ENCODE results near the gene BEST1. TPM values are rescaled to one million over a fixed set of nuclear protein-coding genes. Genes with fewer than 3 reads are reported as not detected.
A peak's percentile ranks its signal among the peaks of the same experiment; 100 is the strongest.

BEST1 gene
- total RNA-seq, result 5.6 and 8.0 TPM in 2 replicates

DNA sequence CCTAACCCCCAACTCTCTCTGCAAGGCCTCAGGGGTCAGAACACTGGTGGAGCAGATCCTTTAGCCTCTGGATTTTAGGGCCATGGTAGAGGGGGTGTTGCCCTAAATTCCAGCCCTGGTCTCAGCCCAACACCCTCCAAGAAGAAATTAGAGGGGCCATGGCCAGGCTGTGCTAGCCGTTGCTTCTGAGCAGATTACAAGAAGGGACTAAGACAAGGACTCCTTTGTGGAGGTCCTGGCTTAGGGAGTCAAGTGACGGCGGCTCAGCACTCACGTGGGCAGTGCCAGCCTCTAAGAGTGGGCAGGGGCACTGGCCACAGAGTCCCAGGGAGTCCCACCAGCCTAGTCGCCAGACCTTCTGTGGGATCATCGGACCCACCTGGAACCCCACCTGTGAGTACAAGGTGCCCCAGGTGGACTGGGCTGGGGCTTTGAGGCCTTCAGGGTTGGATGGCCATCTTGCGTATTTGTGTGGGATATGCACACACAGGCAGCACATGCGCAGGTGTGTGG is at the start of gene BEST1:
Gene BEST1 (plus strand): TSS at position 317 of the 513 bp plus-strand sequence. CDS start 1,456 bp downstream, outside the sequence.
- H4K20me1 ChIP-seq (ENCODE audit: insufficient read depth, low read length), result no peaks in the 10 kb centered on the region
- TF ChIP-seq CTCF (IDR thresholded peaks at IDR 0.05; ENCODE audit: extremely low read depth, low read depth, low read length), result no peak
- H3K27me3 ChIP-seq (ENCODE audit: insufficient read depth, low read length), result no peaks in the 10 kb centered on the region
- H3K27ac ChIP-seq (ENCODE audit: low read depth, low read length), result peak within 1 kb of the TSS; percentile 12
- H3K9me3 ChIP-seq (ENCODE audit: low read depth, low read length), result no peaks in the 10 kb centered on the region
- H3K36me3 ChIP-seq (ENCODE audit: insufficient read depth, low read length), result no peaks in the 10 kb centered on the region
- no peak for DNase-seq (ENCODE audit: insufficient read length, low spot score, missing footprints)
- no peak within 1 kb of the TSS for H3K4me3 ChIP-seq (ENCODE audit: insufficient read depth, low read length)
- peak within 1 kb of the TSS; percentile 3 for H3K4me2 ChIP-seq (ENCODE audit: insufficient read depth, low read length)
- H3K79me2 ChIP-seq (ENCODE audit: insufficient read depth, low read length), result no peaks in the 10 kb centered on the region
- peaks cover 20% of the 10 kb centered on the region for H3K4me1 ChIP-seq (ENCODE audit: insufficient read depth, low read length)
- H2AFZ ChIP-seq (ENCODE audit: low read length), result peak within 1 kb of the TSS; percentile 27

- no peaks in the 10 kb centered on the region for H4K20me1 ChIP-seq (ENCODE audit: insufficient read depth, low read length)
- H2AFZ ChIP-seq (ENCODE audit: low read length), result no peak overlapping the region
- H3K27me3 ChIP-seq (ENCODE audit: insufficient read depth, low read length), result no peaks in the 10 kb centered on the region
- no peaks in the 10 kb centered on the region for H3K36me3 ChIP-seq (ENCODE audit: insufficient read depth, low read length)
- H3K9me3 ChIP-seq (ENCODE audit: low read depth, low read length), result no peaks in the 10 kb centered on the region
- TF ChIP-seq CTCF (IDR thresholded peaks at IDR 0.05; ENCODE audit: extremely low read depth, low read depth, low read length), result no peak
- H3K4me2 ChIP-seq (ENCODE audit: insufficient read depth, low read length), result no peak overlapping the region
- H3K4me1 ChIP-seq (ENCODE audit: insufficient read depth, low read length), result no peaks in the 10 kb centered on the region
- DNase-seq (ENCODE audit: insufficient read length, low spot score, missing footprints), result no peak
- no peak overlapping the region for H3K4me3 ChIP-seq (ENCODE audit: insufficient read depth, low read length)
- H3K79me2 ChIP-seq (ENCODE audit: insufficient read depth, low read length), result no peaks in the 10 kb centered on the region
- H3K27ac ChIP-seq (ENCODE audit: low read depth, low read length), result no peak overlapping the region
Observed at GRCh38 chr11:61901397-61901796, 48.8 kb upstream of the BEST1 start.

- Histone ChIP-seq H3K9me3 (ENCODE audit: low read depth, low read length) (no peaks in the 10 kb centered on the region), H4K20me1 (ENCODE audit: insufficient read depth, low read length) (no peaks in the 10 kb centered on the region), H3K4me3 (ENCODE audit: insufficient read depth, low read length) (no peak overlapping the region), H3K27ac (ENCODE audit: low read depth, low read length) (no peak overlapping the region), H3K27me3 (ENCODE audit: insufficient read depth, low read length) (no peaks in the 10 kb centered on the region), H3K4me2 (ENCODE audit: insufficient read depth, low read length) (no peak overlapping the region), H2AFZ (ENCODE audit: low read length) (no peak overlapping the region), H3K79me2 (ENCODE audit: insufficient read depth, low read length) (no peaks in the 10 kb centered on the region), H3K36me3 (ENCODE audit: insufficient read depth, low read length) (no peaks in the 10 kb centered on the region), H3K4me1 (ENCODE audit: insufficient read depth, low read length) (no peaks in the 10 kb centered on the region)
- no peak for TF ChIP-seq CTCF (IDR thresholded peaks at IDR 0.05; ENCODE audit: extremely low read depth, low read depth, low read length)
- peak; percentile 70 for DNase-seq (ENCODE audit: insufficient read length, low spot score, missing footprints)
Observed at GRCh38 chr11:61902313-61902712, 47.8 kb upstream of the BEST1 start.

GRCh38 chr11:61903845-61904244 is 46.3 kb upstream of the BEST1 start:
- Histone ChIP-seq H3K27ac (ENCODE audit: low read depth, low read length) (no peak overlapping the region), H4K20me1 (ENCODE audit: insufficient read depth, low read length) (no peaks in the 10 kb centered on the region), H3K4me1 (ENCODE audit: insufficient read depth, low read length) (no peaks in the 10 kb centered on the region), H3K4me3 (ENCODE audit: insufficient read depth, low read length) (no peak overlapping the region), H3K27me3 (ENCODE audit: insufficient read depth, low read length) (no peaks in the 10 kb centered on the region), H3K9me3 (ENCODE audit: low read depth, low read length) (no peaks in the 10 kb centered on the region), H3K36me3 (ENCODE audit: insufficient read depth, low read length) (no peaks in the 10 kb centered on the region), H3K4me2 (ENCODE audit: insufficient read depth, low read length) (no peak overlapping the region), H3K79me2 (ENCODE audit: insufficient read depth, low read length) (no peaks in the 10 kb centered on the region), H2AFZ (ENCODE audit: low read length) (no peak overlapping the region)
- TF ChIP-seq CTCF (IDR thresholded peaks at IDR 0.05; ENCODE audit: extremely low read depth, low read depth, low read length), result no peak
- DNase-seq (ENCODE audit: insufficient read length, low spot score, missing footprints), result peak; percentile 32

All from osteoblast (primary cell).